Stimulated activated CD4-positive, alpha-beta T cell treated with anti-CD3 and anti-CD28 coated beads, Interleukin-12 subunit alpha, Interleukin-12 subunit beta, amount 100 ng/mL, for 48 hours (primary cell): Measurements from ENCODE around the gene RAB40B.

Experiments used
- DNase-seq, 3 donors: peaks; one replicate each; pipeline ENCODE4 v3.0.0-alpha.2; 2020; ENCODE audit warnings: low read depth in 2 of 3, low spot score in 1 of 3

The RAB40B gene

DNA sequence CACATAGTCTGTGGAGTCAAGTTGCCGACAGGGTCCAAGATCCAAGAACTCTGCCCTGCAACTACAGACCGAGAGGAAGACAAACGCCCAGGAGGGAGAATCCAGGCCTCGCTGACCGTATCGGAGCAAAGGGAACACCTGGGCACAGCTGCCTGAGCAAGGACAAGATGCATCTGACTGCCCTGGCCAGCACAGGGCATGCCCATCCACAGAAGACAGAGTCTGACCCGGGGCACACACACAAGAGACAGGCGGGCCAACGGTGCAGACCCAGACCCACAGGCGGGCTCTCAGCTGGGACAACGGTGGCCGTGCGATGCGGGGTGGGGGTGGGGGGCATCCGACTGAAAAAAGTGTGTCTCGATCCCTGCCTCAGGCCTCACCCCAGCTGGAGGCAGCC, 6.2 kb downstream of the RAB40B start:
- DNase-seq = no peak

DNA sequence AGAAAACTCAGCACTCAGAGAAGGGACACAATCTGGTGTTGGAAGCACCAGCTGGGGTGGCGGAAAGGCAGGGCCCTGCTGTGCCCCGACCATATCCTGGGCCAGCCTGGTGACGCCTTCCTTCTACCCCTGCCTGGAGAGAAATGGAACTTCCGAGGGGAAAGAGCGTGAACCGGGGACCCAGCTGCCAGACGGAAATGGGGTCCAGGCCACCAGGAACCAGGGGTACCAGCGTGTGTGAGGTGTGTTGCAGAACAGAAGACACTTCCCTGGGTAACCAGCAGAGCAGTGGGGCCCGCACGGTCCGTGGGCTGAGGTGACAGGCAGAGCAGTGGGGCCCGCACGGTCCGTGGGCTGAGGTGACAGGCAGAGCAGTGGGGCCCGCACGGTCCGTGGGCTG, 6.8 kb downstream of the RAB40B start:
- DNase-seq = no peak

DNA sequence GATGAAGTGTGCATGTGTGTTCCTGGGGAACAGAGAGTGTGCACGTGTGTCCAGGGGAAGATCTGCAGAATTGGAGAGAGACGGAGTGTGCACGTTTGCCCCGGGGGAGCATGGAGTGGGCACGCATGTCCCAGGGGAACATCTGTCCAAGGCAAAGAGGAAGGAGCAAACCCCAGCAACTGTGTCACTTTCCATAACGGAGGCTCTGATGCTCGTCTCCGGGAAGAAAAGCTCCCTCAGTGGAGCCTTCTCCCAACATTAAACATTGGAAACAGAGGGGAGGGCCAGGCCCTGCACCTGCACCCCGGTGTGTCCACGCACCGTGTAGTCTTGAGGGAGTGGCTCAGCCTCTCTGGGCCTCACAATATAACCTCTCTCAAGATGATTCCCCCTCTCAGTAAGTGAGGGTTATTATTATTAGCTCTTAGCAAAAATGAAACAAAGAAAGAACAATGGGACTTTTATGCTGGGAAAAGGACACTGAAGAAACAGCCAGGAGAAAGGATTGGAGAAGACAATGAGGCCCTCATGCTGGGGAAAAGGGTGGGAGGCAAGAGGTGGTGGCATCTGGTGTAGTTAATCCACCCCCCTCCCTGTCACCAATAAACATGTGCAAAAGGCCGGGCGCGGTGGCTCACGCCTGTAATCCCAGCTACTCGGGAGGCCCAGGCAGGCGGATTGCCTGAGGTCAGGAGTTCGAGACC, 7.6 kb downstream of the RAB40B start:
- no peak for DNase-seq

DNA sequence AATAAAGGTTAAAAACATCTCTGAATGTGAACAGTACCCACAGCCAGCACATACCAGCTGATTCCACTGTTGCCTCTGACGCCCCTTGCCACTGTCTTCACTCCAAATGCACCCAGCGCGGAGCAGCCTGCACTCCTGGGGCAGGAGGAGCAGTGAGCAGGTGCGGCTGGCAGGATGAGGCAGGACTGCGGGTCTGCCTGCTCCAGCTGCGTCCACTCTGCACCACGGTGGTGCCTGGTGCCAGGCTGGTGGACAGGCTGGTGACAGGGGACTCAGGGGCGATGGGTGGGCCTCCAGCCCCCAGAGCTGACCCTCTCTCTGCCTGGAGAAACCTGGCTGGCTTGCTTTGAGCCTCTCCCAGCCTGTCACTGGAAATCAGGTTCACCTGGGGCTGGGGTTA, 9.4 kb downstream of the RAB40B start:
- no peak for DNase-seq

DNA sequence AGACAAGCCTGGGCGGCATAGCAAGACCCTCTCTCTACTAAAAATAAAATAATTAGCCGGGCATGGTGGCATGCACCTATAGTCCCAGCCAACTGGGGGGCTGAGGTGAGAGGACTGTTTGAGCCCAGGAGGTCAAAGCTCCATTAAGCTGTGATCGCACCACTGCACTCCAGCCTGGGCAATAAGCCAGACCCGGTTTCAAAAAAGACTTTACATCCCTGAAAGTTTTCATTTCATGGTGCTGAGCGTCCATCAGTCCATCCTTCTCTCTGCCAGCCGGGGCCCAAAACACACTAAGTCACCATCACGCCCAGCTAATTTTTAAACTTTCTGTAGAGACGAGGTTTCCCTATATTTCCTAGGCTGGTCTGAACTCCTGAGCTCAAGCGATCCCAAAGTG, 10.6 kb downstream of the RAB40B start:
- no peak for DNase-seq

DNA sequence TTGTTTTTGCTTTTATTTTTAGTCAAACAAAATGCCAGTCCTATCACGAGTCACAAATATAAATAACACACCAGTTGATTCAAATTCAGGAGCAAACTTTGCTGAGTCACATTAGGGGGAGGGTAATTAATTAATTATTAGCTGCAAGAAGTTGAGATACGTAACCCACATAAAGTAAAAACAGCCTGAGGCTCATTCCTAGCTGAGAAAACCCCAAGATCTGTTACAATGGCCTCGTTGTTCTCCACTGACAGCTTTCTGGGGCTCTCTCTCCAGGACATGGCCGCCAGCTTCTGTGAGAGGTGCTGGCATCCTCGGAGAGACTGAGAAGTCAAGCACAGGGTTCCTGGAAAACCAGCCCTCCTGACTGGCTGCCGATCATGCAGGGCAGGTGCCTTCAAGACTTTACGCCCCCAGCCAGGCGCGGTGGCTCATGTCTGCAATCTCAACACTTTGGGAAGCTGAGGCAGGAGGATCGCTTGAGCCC, 11.1 kb downstream of the RAB40B start:
- no peak for DNase-seq

DNA sequence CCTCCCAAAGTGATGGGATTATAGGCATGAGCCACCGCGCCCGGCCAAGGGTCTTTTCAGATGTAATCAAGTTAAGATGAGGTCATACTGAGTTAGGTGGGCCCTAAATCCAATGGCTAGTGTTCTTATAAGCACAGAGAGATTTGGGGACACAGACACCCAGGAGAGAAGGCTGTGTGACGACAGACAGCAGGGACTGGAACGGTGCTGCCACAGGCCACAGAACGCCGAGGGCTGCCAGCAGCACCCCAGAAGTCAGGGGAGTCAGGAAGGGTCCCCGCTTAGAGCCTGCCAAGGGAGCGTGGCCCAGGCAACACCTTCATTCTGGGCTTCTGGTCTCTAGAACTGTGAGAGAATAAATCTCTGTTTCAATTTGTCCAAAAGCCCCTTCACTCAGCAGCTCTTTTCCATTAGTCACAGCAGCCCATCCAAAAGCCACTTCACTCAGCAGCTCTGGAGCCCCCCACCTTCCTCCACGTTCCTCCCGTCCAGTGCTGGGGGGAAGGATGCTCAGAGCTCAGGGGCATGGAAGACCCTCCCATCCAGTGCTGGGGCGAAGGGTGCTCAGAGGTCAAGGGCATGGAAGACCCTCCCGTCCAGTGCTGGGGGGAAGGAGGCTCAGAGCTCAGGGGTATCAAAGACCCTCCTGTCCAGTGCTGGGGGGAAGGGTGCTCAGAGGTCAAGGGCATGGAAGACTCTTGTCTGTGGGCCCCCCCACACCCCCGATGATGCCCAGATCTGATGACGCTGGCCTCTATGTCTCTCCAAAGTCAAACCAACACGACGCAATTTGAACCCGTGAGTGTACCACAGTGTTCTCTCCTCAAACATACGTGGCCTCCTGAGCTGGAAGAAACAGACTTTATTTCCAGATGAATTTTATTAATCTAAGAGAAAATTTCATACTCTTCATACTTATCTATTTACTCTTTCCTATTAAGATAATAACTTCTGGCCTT, 11.9 kb downstream of the RAB40B start:
- DNase-seq = no peak

DNA sequence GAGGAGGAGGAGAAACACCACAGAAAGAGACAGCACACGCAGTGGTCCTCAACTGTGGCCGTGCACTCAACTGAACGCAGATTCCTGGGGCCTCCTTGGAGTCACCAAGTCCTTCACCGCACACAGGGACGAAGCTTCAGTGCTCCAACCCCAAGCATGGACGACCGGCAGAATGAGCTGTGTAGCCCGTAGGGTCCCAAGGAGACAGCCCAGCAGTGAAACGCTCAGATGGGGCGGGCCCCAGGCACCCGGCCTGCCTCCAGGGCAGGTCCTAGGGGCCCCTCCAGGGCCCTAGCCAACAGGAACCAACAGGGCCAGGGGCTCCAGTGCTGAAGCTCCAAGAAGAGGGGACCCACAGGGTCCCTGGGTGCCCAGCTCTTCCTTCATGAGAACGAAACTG, 13.2 kb downstream of the RAB40B start:
- DNase-seq = no peak

DNA sequence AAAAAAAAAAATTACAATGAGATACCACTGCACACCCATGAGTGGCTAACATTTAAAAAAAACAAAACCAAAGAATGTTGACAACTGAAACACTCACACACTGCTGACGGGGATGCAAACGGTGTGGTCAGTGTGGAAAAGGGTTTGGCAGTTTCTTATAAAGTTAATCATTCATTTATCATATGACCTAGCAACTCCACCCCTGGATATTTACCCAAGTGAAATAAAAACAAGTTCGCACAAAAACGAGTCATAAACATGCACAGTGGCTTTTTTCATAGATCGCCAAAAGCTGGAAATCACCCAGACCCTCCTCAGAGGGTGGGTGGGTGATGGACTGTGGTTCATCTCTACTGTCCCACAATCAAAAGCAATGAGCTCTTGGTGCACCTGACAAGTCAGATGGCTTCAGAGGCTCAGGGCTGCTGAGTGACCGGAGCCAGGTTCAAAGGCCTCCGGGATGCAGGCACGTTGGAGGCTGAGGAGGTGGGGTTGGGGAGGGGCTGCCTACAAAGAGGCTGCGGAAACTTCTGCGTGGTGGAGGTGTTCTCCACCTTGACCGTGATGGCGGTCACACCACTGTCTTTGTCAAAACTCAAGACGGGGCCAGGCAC, 14.2 kb downstream of the RAB40B start:
- DNase-seq = no peak

DNA sequence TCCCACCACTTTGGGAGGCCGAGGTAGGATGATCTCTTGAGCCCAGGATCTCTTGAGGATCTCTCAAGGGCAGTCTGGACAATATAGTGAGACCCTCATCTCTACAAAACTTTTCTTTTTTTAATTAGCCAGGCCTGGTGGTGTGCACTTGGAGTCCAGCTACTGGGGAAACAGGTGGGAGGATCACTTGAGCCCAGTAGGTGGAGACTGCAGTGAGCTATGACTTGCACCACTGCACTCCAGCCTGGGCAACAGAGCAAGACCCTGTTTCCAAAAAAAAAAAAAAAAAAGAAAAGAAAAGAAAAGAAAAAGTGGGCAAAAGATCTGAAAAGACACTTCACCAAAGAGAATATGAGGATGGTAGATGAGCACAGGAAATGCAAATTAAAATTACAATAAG, 15.0 kb downstream of the RAB40B start:
- no peak for DNase-seq

DNA sequence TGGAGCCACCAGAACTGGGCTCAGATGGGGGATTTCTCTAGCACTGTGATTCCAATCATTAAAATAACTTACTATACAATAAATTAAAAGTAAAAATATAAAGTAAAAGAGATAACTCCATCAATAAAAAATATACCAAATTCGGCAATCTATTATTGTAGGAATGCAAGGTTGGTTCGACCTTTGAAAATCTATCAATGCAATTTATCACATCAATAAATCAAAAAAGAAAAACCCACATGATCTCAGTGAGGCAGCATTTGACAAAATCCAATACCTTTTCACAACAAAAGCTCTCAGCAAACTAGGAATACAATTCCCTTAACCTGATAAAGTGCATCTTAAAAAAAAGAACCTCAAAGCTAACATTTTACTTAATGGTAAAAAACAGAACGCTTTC, 17.0 kb downstream of the RAB40B start:
- DNase-seq = no peak

DNA sequence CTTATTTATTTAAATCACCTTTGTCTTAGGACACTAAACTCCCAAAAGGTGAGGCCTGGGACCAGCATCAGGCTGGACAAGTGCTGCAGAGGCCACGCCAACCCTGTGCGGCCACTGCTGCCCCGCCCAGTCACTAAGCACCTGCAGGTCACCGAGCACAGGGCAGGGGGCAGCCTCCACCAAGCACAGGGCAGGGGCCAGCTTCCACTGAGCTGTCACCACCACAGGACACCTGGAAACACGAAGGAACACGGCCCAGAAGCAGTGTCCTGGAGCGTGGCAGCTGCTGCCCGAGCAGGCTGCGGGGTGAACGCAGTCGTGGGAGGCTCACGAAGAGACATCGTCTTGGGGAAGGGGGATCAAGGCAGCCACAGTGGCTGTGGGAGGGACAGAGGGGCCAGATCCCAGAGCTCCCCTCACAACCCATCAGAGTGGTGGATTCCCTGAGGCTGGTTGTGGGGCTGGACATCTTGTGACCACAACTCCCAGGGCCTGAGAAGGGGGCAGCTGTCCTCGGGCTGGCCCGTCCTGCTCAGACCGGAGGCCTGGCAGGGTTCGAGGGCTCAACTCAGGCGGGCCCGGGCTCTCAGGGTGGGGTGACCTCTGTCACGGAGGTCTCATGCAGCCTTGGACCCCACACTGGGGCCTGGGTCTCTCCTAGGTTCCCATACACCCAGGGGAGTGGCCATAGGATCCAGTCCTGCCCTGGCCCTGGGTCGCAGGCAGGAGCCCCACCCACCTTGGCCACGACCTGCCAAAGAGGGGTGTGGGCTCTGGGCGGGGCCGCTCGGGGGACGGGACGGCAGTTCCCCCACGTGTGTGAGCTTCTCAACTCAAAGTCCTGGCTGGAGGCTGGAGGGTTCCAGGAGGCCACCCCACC, 18.7 kb downstream of the RAB40B start:
- no peak for DNase-seq

DNA sequence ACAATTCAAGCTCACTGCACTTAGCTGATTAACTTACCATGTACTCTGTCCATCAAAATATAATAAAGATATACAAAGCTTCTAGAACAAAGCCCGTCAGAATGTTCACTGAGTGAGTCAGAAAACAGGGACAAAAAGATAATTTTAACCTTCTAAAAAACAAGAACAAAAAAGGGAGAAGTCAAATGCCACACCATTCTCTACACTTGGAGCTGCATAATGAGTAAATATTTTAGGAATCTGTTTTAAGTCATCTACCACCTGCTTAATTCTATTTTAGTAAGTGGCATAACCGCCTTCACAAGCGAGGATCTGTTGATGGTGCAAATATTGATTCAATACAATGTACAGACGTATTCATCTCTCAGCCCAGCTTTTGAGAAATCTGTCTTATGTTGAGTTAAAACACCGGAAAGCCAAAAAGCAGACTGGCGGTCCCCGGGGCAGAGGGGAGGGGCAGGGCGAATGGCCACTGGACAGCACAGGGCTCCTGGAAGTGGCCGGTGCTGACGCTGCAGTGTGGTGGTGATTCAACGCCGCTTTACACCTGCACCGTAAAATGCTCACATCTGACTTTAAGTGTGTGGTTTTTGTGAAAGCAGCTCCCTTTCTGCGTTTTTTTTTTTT, 20.1 kb downstream of the RAB40B start:
- no peak for DNase-seq

DNA sequence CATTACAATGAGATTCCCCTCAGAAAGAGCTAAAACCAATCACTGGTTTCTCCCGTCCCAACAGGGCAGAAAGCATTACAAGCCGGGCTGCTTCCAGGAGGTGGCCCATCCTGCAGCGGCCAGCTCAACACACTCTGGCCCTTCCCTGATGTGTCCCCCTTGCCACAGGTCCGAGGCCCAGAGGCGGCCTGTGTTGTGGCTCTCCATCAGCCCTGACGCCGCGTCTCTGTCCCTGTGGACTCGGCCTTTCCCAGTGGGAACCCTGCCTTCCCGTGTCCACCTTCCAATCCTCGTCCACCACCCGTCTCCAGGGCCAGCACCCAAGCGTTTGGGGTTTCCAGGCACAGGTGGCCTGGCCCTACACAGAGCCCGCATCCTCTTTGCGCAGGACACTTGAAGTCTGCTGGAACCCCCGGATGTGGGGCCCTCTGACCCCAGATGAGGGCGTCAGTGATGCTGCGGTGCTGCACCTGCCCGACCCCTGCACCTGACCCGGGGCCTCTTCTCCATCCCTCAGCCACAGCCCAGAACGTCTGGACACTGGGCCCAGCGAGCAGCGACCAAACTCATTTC, 21.1 kb downstream of the RAB40B start:
- no peak for DNase-seq

DNA sequence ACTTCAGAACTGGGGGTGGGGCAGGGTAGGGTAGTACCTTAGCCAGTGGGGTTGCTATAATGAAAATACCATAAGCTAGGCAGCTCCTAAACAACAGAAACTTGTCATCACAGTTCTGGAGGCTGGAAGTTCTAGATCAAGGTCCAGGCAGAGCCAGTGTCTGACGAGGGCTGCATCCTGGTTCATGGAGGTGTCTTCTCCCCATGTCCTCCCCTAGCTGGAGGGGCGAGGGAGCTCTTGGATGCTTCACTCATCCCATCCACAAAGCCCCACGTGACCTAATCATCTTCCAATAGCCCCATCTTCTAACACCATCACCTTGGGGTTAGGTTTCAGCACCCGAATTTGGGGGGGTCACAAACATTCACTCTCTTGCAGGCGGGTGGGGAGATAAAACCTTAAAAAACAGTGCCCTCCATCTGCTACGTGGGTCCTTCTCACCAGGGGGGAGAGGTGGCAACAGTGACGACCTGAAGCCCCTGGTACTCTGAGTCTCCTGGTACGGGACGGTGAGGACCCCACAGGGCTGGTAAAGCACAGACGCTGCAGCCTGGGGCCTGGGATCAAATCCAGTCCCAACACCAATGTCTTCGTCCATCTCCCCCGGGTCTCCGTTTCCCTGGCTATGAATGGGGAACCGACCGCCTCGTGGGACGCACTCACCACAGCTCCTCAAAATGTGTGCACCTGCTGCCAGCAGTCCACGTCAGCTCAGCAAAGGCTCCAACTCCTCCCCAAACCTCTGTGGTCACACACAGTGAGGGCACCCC, 22.8 kb downstream of the RAB40B start:
- no peak for DNase-seq

DNA sequence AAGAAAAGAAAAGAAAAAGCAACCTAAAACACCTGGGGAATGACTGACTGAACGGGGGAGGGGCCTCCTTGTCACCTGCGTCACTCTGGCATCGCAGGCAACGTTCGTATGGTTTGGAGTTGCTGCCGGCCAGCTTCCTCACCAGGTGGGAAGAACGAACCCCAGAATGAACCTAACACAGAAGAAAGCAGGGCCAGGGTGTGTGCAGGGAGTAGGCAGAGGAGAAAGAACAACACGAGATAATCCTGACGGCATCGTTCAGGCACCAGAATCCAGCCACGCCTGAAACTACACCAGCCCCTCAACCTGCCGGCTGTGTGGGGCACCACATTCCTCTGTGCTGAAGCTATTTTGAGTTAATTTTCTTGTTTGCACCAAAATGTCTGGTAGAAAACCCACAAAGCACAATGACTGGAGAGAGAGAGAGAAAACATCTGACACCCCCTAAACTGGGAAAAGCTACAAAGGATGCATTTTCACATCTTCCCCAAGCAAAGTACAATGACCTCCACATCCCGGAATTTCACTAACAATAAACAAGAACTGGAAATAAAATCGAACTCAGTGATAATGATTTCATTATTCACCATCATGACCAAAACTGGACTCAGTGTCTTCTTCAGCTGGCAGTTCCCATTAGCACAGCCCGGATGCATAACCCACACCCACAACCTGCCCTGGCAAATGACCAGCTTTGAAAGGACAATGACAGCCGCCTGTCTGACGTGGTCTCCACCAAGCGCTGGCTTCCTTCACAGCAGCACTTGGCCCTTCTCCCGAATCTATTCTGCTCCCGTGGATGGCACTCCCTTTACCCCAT, 23.6 kb downstream of the RAB40B start:
- no peak for DNase-seq

DNA sequence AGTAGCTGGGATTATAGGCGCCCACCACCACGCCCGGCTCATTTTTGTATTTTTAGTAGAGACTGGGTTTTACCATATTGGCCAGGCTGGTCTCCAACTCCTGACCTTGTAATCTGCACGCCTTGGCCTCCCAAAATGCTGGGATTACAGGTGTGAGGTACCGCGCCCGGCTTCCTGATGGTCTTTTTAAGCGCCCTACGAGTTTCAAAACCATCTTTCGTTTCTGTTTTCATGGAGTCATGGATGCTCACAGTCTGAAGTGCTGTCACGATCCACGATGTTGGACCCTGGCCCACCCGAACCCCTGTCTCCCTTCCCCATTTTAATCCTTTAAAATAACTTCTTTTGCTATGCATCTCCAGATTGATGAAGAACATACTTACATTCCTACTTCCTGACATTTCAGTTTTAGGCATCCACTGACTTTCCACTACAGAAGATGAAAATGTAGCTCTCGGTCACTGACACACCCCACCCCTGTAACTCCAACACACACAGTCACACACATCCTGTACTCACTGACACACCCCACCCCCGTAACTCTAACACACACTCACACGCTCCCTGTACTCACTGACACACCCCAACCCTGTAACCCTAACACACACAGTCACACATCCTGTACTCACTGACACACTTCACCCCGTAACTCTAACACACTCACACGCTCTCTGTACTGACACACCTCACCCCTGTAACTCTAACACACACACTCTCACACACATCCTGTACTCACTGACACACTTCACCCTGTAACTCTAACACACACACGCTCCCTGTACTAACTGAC, 27.6 kb downstream of the RAB40B start:
- no peak for DNase-seq

DNA sequence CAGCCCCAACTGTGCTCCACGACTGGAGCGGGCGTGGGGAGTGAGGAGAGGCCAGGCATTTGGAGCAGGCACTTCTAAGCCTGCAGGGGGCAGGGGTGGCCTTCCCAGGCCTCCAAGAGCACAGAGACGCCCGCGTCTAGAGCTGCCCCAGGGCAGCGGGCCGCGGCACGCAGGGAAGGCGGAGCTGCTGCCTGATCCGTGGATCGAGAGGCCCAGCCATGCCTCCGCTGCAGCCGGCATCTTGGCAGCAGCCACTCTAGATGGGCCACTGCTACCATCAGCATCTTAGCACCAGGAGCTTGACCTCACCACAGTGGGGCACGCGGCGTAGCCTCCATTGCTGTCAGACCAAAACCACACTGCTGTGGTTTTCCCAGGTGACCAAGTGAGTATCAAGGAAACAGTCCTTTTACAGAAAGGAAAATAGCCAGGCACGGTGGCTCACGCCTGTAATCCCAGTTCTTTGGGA, 29.8 kb downstream of the RAB40B start:
- peak; percentile 24 to 42 (median 32) for DNase-seq
